ENCODE data around the gene SDC4. TPM values are rescaled to one million over a fixed set of nuclear protein-coding genes. Genes with fewer than 3 reads are reported as not detected.

SDC4 gene, protein sequence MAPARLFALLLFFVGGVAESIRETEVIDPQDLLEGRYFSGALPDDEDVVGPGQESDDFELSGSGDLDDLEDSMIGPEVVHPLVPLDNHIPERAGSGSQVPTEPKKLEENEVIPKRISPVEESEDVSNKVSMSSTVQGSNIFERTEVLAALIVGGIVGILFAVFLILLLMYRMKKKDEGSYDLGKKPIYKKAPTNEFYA
- total RNA-seq = 10 to 100 TPM; 62.0 to 97.6 TPM

GRCh38 chr20:45347936-45348778, at the start of gene SDC4:
Gene SDC4 (minus strand): TSS chr20:45348424. CDS start chr20:45348384, 40 bp downstream.
- H3K27ac ChIP-seq = peak within 1 kb of the TSS; percentile 91 to 99 (median 98)

GRCh38 chr20:45395114-45395415, 46.8 kb upstream of the SDC4 start:
- no peaks in the 10 kb centered on the region for H3K36me3 ChIP-seq (replicated peaks in 1 of 2; ENCODE audit: insufficient read depth in 1 of 2, low read depth in 2 of 2)
- H3K27me3 ChIP-seq = no peaks in the 10 kb centered on the region
- TF ChIP-seq CTCF (IDR thresholded peaks at IDR 0.05) = no peak
- no peak for TF ChIP-seq POLR2A (IDR thresholded peaks at IDR 0.05)
- ATAC-seq (no peak), DNase-seq (no peak)
- no peaks in the 10 kb centered on the region for H3K9me3 ChIP-seq
- H3K4me1 ChIP-seq = no peaks in the 10 kb centered on the region
- 80% methylated on average over 7 of the region's 7 CpGs; no CpG with 5 or more reads in 1 of the 2 donors for WGBS, 2 donors
- H3K27ac ChIP-seq = no peak overlapping the region
- H3K4me3 ChIP-seq = no peak overlapping the region
- intact Hi-C loops (cut with DNase I) = no loop called here

More at GRCh38 chr20:45347936-45348778, at the start of gene SDC4:
- TF ChIP-seq CTCF (IDR thresholded peaks at IDR 0.05) (no peak), POLR2A (IDR thresholded peaks at IDR 0.05) (peak; percentile 97 to 99 (median 99))
- H3K4me3 ChIP-seq = peak within 1 kb of the TSS; percentile 56 to 75
- H3K27me3 ChIP-seq = no peaks in the 10 kb centered on the region
- intact Hi-C loops (cut with DNase I) = no loop called here
- DNase-seq (peak; percentile 75 to 83 (median 81)), ATAC-seq (peak; percentile 54)
- WGBS, 2 donors = 0 to 1% methylated on average over 14 to 43 of the region's 77 CpGs
- H3K36me3 ChIP-seq (replicated peaks in 1 of 2; ENCODE audit: insufficient read depth in 1 of 2, low read depth in 2 of 2) = no peaks in the 10 kb centered on the region
- peaks cover 42% of the 10 kb centered on the region for H3K4me1 ChIP-seq
- H3K9me3 ChIP-seq = no peaks in the 10 kb centered on the region

DNA sequence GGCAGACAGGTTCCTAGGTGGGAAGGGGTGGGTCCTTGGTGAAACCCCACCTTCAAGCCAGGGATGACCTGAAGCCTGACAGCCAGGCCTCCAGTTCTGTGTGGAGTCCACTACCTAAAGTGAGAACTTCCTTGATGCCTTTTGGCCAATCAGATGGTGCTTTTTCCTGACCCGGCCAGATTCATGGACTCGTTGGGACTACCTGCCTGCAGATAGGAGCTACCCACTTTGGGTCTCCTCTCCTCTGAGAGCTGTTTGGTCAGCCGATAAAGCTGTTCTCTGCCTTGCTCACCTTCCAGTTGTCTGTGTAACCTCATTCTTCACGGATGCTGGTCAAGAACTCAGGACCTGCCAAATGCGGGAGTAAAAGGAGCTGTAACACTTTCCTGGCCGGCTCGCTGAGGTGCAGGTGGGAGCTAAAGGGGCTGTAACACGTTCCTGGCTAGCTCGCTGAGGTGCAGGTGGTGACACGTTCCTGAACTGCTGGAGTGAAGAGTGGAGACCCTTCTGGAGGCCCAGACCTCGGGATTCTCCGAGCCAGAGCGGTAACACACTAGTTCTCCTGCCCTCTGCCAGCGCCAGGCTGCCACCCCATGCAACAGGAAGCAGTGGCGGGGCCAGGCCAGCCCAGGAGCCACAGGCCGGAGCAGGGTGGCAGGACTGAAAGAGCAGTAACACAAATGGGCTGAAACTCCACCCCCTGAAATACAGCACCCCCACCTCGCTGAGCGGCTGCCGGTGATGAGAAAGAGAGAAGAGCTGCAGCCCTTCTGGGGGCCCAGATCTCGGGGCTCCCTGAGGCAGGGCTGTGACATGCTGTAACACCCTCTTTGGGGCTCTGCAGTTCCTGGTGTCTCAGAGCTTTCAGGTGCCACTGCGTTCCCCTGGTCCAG, 46.2 kb upstream of the SDC4 start:
- H3K27me3 ChIP-seq = no peaks in the 10 kb centered on the region
- no peak for TF ChIP-seq POLR2A (IDR thresholded peaks at IDR 0.05)
- TF ChIP-seq CTCF (IDR thresholded peaks at IDR 0.05) = no peak
- no peaks in the 10 kb centered on the region for H3K4me1 ChIP-seq
- no peaks in the 10 kb centered on the region for H3K36me3 ChIP-seq (replicated peaks in 1 of 2; ENCODE audit: insufficient read depth in 1 of 2, low read depth in 2 of 2)
- no peaks in the 10 kb centered on the region for H3K9me3 ChIP-seq
- no peak overlapping the region for H3K4me3 ChIP-seq
- DNase-seq (no peak), ATAC-seq (no peak)
- WGBS, 2 donors = 77 to 80% methylated on average over 20 to 21 of the region's 21 CpGs
- intact Hi-C loops (cut with DNase I) = no loop called here
- no peak overlapping the region for H3K27ac ChIP-seq

DNA sequence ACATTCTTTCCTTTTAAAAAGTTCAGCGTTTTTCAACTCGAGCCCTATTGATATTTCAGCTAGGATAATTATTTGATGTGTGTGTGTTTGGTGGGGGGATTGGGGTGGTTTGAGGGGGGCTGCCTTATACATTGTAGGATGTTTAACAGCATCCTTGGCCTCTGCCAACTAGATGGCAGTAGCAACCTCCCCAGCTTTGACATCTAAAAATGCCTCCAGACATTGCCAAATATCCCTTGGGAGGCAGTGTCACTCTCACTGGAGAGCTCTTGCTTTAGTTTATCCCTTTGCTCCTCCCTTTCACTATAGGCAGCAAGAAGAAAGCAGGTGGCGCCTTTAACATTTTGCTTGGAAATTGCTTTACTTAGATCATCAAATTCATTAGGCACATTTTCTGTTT, 44.5 kb upstream of the SDC4 start:
- DNase-seq (no peak), ATAC-seq (no peak)
- WGBS, 2 donors = 81 to 87% methylated on average over 3 of the region's 3 CpGs
- no peaks in the 10 kb centered on the region for H3K4me1 ChIP-seq
- no peak for TF ChIP-seq CTCF (IDR thresholded peaks at IDR 0.05)
- TF ChIP-seq POLR2A (IDR thresholded peaks at IDR 0.05) = no peak
- intact Hi-C loops (cut with DNase I) = no loop called here
- H3K4me3 ChIP-seq = no peak overlapping the region
- H3K9me3 ChIP-seq = no peaks in the 10 kb centered on the region
- no peaks in the 10 kb centered on the region for H3K36me3 ChIP-seq (replicated peaks in 1 of 2; ENCODE audit: insufficient read depth in 1 of 2, low read depth in 2 of 2)
- H3K27ac ChIP-seq = no peak overlapping the region
- H3K27me3 ChIP-seq = no peaks in the 10 kb centered on the region
